Kidney tubule cell (primary cell): ENCODE measurements around the gene JDP2.
A peak's percentile ranks its signal among the peaks of the same experiment; 100 is the strongest.

Experiments
- DNase-seq: peaks from one replicate; pipeline ENCODE4 v3.0.0-alpha.2; 2018; ENCODE audit warnings: low spot score

The JDP2 gene

DNA sequence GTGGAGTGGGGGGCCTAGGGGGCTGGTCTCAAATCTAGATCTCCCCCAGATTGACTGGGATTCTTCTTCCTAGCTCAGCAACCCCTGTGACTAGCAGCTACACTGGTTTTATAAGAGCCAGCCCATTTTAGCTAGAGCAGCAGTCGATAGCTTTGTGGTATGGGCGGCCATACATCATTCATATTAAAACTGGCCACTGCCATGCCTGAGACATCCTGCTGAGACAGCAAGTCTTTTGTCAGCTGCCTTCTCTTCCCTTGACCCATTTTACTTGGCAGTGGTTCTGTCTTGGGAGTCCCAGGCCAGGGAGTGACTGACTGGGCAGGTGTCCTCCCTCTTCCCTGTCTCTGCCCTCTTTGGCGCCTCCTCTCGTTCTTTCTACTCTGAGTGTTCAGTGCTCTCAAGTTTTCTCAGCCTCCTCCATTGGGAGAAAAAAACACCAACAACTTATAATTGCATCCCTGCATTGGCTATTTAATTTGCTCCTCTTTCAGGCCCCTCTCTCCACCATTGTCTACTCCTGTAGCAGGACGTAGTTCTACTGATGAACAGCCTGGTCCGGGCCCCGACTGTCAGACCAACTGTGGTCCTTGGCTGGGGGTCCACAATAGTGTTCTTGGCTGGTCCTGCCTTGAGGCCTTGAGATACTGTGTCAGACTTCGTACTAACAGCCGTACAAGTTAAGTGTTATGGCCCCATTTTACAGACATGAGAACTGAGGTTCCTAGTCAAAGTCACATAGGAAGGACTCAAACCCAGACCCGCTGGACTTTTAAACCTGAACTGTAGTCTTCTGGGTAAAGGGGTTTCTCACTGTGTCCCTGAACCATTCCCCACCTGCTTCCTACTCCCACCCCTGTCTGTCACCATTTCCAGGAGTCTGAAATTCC, 18.3 kb upstream of the JDP2 start:
- DNase-seq, result no peak

GRCh38 chr14:75411214-75411540, 16.6 kb upstream of the JDP2 start:
- DNase-seq, result no peak

DNA sequence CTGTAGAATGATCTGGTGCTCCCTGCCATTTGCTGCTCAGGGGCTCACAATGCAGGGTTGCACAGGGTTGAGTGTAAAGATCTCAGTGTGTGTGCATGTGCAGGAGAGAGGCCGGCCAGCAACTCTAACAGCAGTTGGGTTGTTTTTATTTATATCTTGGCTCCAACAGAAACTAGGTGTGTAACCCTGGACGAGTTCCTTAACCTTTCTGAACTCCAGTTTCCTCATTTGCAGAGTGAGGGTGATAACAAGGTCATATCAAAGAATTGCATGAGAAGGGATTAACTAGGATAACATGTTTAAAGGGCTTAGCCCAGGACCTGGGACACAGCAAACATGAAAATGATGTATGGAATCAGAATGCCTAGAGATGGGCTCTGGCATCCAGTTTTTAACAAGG, 14.8 kb upstream of the JDP2 start:
- DNase-seq, result no peak

GRCh38 chr14:75417674-75418073, 10.1 kb upstream of the JDP2 start:
- no peak for DNase-seq

- no peak for DNase-seq
These were observed 8.7 kb upstream of the JDP2 start for GRCh38 chr14:75418850-75419768.

DNA sequence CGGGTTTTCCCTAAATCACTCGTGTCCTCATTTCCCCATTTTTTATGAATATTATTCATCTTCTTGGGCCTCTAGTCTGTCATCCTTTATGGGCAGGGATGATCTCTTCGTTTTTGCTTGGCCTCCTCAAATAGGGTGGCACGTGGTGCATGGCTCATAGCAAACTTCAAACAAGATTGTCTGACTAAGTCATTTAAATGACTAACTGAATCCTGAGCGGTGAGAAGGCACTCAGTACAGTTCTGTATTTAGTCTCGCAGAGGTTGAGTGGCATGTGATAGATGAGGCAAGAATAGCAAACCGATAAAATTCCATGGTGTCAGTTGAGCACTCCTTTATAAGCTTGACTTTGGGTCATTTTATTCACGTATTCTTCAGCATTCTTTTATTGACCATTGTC, 5.7 kb upstream of the JDP2 start:
- peak; percentile 72 for DNase-seq

DNA sequence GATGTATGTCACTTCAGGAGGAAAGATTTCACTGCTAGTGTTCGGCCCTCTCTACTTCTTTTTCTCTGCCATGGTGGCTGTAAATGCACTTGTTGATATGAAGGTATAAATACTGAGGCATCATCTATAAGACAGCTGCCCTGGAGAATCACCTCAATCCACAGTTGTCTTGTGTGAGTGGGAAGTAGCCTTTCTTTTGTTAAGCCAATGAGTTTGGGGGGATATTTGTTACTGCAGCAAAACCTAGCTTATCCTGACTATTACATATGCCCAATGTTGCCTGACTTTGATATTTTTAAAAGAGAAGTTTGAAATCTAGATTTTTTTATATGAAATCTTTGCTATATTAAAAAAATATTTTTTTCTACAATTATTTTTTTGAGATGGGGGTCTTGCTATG, 3.3 kb upstream of the JDP2 start:
- DNase-seq, result no peak

DNA sequence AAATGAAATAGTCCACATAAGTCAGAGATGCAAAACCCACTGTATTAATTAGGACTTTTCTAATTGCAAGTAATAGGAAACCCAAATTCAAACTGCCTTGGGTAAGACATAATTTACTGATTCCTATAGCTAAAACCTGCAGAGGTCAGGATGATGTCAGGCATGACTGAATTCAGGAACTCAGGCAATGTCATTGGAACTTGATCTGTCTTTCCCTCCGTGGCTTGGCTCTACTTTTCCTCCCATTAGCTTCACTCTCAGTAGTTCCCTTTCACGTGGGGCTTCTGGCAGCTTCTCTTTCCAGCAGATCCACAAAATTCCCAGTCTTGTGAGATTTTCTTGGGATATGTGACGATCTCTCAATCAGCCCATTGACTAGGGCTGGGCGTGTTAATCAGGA, 2.4 kb upstream of the JDP2 start:
- no peak for DNase-seq

GRCh38 chr14:75426332-75427125, 1.3 kb upstream of the JDP2 start:
- DNase-seq, result no peak

DNA sequence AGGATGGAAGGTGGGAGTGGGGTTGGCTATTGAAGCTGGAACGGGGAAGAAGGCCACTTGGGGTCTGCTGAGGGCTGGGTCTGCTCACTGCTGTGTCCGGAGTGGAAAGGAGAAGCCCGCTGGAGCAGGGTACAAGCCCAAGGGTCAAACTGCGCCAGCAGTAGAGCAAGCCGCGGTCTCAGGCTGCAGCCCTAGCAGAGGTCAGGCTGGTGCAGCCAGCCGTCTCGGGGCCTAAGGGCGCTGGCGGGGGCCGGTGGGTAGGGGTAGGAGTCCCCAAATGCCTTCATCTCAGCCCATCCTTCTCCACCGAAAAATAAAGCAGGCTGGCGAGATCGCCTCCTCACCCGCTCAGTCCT, 718 bp upstream of the JDP2 start:
- no peak for DNase-seq

DNA sequence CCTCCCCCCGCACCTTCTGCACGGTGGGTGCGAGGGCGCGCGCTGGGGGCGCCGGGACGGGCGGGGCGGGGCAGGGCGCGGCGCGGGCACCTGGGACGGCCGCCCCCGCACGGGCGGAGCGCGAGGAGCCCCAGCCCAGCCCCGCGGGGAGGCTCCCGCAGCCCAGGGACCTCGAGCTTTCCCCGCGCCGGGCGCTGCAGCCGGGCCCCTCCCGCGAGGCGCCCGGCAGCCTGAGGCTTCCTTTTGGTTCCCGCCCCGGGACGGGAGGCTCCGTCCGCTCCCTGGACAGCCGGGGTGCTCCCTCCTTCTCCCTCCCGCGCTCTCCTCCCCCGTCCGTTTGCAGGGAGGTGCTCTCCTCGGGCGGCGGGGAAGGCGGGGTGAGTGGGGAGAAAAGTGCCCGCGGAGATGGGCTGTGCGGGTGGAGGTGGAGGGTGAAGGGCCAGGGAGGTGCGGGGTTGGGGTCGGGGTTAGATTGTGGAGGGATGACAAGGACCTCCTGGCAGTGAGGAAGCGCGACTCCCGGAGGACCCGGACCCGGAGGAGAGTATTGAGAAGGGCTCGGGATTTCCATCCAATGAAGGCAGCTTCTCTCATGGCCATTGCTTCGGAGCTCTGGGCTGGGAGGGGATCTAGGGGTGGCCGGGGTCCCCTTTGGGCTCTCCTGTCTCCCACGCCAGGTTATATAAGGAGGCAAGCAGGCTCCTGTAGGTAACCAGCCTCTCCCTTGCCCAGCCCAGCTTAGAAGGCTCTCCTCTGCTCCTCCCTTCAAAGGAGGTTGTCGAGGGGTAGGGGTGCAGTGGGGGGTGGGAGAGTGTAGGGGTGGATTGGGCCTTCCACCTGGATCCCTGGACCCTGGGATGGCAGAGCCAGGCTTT, 645 bp downstream of the JDP2 start:
- DNase-seq, result peak; percentile 33

- DNase-seq, result no peak
These were observed 1.7 kb downstream of the JDP2 start for GRCh38 chr14:75429562-75429961.

GRCh38 chr14:75430116-75430515, 2.3 kb downstream of the JDP2 start:
- DNase-seq, result no peak

- DNase-seq, result peak; percentile 25
These were observed 2.7 kb downstream of the JDP2 start for GRCh38 chr14:75430526-75430925.

GRCh38 chr14:75430976-75431375, 3.2 kb downstream of the JDP2 start:
- DNase-seq, result no peak

GRCh38 chr14:75431827-75432226, 4.0 kb downstream of the JDP2 start:
- DNase-seq, result no peak

DNA sequence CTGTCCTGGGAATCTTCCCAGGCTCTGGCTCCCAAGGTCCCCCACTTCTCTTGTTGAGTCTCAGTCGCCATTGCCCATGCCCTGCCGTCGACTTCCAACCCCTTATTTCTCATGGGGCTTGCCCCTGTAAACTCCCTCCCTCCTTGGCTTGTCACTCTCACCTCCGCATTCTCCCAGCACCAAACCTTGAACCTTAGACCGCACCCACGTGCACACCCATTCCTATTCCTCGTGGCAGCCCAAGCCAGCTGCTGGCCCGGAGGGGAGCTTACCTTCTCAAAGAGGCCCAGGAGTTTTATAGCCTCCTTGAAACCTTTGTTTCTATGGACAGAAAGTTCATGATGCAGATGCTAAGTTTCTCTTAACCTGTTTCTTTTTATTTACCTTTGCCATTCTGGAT, 4.6 kb downstream of the JDP2 start:
- DNase-seq, result no peak

GRCh38 chr14:75433631-75434071, 5.8 kb downstream of the JDP2 start:
- no peak for DNase-seq

- no peak for DNase-seq
These were observed 6.5 kb downstream of the JDP2 start for GRCh38 chr14:75434138-75434889.

DNA sequence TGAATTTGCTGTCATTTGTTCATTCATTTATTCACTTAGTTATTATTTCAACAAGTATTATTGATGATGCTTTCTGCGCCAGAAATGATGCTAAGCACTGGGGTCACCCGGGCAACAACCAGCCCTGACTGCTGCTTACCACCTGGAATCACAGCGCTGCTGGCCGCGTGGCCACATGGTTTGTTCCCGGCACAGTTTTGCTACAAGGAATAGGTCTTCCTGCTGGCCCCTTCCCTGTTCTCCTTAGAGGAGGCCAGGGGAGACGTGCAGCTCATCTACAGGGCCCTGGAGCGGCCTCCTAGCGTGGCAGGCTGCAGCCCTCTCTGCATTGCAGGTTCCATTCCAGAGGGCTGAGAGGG, 7.0 kb downstream of the JDP2 start:
- no peak for DNase-seq

GRCh38 chr14:75435473-75435872, 7.7 kb downstream of the JDP2 start:
- no peak for DNase-seq
